ENCODE results near the gene RASL11A.
"Not testable (repeated sequence)": the region's sequence is repeated elsewhere in the genome, so short reads cannot be mapped to it uniquely, and the experiment has no call there.

The RASL11A gene

DNA sequence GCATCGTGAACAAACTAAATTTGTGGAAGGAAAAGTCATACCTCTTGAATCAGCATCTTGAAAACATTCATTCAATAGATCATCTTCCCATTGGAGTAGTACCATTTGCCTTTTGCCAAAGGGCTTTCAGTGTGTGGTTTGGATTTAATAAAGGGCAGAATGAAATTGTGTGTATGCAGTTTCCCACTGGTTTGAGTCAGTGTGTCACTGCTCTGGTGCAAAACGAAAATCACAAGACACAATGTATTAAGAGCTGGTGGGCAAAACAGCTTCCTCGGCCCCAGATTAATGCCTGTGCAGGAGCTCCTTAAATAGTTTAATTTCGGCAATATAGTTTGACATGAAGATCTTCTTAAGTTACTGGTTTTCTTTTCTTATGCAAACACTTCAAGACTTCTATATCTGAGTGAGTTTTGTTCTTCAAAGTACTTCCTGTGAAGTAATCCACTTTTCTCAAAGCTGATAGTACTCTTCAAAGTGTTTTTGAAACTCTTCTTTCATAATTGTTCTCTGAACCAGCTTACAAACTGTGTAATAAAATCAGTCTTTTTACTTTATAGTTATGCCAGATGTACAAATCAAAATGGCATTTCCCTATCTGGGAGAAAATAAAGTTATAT, 32.1 kb downstream of the RASL11A start:
- DNase-seq, result no peak

DNA sequence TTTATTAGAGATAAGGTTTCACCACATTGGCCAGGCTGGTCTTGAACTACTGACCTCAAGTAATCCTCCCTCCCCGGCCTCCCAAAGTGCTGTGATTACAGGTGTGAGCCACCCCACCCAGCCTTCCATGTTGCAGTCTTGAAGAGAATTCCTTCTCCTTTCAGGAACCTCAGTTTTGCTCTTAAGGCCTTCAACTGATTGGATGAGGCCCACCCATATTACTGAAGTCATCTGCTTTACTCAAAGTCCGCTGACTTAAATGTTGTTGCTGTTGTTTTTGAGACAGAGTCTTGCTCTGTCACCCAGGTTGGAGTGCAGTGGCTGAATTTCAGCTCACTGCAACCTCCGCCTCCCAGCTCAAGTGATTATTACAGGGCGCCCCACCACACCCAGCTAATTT, 33.5 kb downstream of the RASL11A start:
- no peak for DNase-seq

- DNase-seq, result no peak
These were observed 34.0 kb downstream of the RASL11A start for GRCh38 chr13:27304611-27305010.

- DNase-seq, result no peak
These were observed 35.7 kb downstream of the RASL11A start for GRCh38 chr13:27306364-27306763.

DNA sequence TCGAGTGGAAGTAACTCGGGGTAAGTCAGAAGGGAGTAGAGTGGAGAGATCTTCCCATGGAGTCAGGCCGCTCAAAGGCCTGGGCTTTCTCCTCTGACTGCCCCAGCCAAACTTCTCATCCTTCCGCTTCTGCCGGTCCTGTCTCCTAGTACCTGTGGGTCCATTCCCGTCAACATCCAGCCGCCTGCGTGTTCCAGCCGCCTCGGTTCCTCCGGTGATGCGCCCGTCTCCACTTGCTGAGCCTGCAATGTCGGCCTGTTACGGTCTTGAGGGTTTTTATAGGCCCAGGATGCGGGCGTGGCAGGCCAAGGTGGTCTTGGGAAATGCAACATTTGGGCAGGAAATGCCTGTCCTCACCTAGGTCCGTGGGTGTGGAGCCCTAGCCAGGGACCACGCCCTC, 38.3 kb downstream of the RASL11A start:
- no peak for DNase-seq

DNA sequence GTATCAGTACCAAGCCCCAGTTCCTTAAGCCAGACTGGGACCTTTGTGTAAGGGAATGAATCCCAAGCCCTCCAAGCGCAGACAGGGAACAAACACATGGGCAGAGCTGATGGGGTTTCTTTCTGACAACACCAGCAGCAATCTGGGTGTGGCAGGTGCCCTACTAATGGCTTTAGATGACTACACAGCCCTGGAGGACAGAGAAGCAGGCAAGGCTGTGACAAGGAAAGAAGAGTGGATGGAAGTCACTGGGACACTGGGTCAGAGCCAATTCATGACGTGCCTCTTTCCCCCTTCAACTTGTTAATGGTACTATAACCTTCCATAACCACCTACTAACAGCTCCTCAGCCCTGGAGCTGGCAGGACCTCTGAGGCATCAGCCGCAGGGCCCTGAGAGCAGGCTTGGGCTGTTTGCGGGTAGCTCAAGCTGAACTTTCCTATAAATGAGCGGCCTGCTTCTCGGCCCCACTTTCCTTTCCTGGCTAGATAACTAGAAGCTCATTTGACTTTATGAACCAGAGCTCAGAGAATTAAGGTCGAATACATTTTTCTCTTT, 38.9 kb downstream of the RASL11A start:
- DNase-seq, result no peak

- no peak for DNase-seq
These were observed 39.5 kb downstream of the RASL11A start for GRCh38 chr13:27309967-27310598.

DNA sequence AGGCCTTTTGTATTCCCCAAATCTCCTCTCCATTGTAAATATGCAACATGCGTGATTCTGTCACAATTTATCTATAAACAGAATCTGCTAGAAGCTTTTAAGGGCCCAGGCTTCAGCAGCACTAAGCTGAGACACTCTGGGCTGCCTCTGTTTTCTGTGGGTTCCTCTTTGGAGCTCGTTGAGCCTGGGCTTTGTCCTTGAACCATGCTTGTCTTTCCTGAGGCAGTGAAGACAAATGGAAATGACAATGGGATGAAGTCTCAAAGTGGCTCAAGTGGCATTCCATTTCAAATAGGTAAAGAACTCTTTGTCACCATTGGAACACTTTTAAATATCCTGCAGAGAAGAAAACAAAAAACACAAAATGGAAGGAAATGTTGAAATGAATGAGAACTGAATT, 40.3 kb downstream of the RASL11A start:
- DNase-seq, result no peak

DNA sequence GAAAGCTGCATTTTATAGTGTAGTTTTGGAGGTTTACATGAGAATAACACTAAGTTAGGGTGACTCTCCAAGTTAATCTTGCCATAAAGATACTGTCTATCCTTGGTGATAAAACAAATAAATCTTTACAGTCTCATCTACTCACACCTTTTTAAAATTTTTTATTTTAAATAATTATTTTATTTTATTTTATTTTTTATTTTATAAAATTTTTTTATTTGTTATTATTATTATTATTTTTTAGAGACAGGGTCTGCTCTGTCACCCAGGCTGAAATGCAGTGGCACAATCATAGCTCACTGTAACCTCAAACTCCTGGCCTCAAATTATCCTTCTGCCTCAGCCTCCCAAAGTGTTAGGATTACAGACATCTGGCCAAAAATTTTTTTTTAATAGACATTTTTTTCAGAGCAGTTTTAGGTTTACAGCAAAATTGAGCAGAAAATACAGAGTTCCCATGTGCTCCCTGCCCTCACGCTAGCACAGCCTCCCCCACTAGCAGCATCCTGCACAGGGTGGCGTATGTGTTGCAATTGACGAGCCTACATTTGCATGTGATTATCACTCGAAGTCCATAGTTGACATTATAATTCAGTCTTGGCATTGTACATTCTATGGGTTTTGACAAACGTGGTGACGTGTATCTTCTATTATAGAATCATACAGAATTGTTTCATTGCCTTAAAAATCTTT, 41.0 kb downstream of the RASL11A start:
- no peak for DNase-seq

GRCh38 chr13:27313770-27314169, 43.1 kb downstream of the RASL11A start:
- DNase-seq, result no peak

GRCh38 chr13:27319404-27319803, 48.8 kb downstream of the RASL11A start:
- DNase-seq, result no peak

DNA sequence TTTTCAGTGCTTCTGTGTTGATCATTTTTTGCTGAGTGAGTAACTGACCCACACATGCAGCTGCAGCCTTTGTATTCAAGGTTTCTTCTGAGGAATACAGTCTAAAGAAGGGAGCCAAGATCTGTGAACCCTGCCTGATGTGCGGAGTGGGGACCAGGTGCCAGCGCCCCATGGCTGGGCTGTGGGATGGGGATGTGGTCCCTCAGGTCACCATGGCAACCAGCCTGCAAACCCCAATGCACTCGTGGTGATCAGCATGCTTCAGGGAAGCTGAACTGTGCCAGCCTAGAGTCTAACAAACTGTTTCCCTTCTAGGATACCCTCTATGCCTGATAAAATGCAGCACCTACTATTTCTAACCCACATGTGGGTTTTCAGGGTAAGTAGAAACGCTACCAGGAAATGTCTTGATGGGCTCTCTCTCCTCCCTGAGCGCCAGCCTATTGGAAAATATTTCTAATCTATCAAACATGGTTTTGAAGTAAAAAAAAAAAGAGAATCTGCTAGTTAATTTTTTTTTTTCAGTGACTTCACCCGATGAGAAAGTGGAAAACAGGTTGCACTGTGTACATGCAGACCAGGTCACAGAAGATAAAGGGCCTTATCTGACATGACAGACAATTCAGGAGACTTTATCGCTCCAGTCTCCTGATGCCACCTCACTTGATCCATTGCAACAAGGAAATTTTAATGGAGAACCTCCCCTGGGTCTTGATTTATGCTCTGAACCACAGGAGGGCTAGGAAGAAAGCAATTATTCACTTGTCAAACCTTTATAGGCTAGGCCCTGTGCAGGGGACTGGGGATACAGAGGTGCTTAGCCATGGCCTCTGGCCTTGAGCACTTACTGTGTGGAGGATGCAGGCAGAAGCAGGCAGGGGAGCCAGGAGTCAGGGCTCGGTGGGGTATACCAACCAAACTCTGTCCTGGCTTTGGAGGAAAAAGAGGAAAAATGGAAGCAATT, 51.1 kb downstream of the RASL11A start:
- DNase-seq, result no peak

DNA sequence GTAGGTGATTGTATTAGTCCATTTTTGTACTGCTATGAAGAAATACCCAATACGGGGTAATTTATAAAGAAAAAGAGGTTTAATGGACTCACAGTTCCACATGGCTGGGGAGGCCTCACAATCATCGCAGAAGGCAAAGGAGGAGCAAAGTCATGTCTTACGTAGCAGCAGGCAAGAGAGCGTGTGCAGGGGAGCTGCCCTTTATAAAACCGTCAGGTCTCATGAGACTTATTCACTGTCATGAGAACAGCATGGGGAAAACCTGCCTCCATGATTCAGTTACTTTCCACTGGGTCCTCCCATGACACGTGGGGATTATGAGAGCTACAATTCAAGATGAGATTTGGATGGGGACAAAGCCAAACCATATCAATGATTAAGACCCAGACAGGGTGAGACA, 51.8 kb downstream of the RASL11A start:
- DNase-seq, result not testable (repeated sequence)

Measured in NCI-H446 treated with DMSO at 0.1 percent for 48 hours (cell line).